NCI-H2029 (cell line): ENCODE results near the gene GNG12.
"Not testable (repeated sequence)": the region's sequence is repeated elsewhere in the genome, so short reads cannot be mapped to it uniquely, and the experiment has no call there.

Source experiments
- DNase-seq: peaks from one replicate; lab custom pipeline; 2025; lab: John Stamatoyannopoulos, UW

The GNG12 gene

DNA sequence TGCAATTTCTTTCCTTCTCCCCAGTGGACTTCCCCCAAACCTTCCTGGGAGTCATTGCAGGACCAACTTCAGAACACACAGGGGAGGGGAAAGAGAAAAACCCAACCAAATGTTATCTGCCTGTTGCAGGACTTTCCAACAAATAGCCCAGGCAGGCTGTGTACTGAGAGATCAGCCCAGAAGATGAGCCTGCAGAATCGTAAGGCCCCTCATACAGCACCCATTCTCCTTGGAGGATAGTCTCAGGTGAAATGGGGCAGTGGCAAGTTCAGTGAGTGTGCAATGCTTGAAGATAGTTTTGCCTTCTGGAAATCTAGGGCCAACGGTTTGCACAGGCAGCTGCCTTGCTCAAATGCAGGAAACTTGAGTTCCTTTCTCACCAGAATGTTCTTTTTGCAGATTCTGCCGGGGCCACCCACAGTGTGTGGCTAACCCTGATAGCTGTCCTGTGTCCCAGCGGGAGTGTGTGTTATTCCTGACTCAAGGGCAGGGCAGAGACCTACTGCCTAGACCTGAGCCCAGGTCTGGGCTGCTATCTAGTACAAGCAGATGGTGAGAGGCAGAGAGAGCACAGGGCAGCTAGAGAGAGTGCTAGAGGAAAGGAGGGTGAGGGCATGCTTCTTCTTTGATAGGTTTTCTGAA is 99.5 kb downstream of the GNG12 start:
- no peak for DNase-seq

DNA sequence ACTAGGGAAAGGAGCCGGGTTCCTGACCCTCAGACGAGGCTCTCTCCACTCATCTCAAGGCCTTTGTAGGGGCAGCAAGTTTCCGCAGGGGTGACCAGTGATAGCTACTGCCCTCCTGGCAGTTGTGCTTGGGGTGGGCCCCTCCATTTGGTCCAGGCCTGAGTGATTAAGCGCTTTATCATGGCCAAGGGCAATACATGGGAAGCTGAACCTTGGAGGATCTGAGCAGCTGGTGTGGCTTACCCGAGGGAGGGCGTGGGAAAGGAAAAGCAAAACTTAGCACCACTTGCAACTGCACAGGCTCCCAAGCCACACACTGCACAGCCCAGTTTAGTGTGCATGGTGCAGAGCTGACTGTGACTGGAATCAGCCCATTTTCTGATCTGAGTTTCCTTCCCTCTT is 100.5 kb downstream of the GNG12 start:
- DNase-seq = no peak

DNA sequence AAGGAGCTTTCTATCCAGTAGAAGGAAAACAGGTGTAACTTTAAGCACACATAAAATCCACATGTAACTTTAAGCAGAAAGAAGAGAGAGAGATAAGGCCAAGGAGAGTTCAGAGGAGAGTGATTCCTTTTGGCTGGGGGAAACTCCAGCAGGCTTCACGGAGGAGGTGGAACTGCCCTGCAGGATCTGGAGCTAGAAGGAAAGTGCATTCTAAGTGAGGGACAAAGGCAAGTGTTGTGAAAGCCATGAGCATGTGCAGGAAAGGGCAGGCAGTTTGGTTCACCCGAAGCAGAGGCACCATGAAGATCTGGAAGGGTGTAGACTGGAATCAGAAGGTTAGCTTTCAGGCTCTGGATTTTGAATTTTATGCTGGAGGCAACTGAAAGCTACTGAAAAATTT is 101.9 kb downstream of the GNG12 start:
- DNase-seq = no peak

DNA sequence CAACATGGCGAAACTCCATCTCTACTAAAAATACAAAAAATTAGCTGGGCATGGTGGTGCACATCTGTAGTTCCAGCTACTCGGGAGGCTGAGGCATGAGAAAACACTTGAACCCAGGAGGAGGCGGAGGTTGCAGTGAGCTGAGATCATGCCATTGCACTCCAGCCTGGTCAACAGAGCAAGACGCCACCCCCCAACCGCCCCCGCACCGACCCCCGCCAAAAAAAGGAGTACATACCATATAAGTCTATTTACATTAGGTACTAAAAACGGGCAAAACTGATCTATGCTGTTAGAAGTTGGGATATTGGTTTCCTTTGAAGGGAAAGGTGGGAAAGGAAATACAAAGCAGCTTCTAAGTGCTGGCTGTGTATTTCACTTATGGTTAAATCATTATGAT is 103.0 kb downstream of the GNG12 start:
- DNase-seq = not testable (repeated sequence)

DNA sequence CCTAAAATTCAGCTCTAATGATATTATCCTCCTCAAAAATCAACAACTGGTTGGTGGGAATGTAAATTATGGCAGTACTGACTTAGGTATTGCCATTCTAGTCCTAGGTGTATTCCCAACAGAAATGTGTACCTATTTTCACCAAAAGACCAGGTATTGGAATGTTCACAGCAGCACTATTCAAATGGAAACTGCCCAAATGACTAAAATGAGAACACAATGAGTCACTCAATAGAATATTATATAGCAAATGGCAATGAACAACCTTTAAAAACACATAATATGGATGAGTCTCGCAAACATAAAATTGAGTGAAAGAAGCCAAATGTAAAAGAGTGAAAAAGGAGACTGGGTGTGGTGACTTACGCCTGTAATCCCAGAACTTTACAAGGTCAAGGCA is 103.4 kb downstream of the GNG12 start:
- DNase-seq = no peak

DNA sequence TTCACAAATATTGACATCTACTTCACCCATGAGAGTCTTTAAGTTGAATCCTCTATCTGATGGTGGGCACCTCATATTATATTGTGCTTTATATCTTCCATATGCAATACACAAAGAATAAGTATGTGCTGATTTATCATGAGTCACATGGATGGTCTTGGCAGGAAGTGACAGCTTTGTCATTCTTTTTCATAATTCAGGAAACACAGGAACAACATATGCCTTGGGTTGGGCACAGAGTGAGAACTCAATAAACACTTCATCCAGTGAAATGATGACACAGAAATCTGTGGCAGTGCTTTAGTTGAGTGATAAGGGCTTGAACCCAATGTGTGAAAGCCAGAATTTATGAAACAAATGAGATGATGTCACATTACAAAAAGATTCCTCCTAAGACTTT is 107.0 kb downstream of the GNG12 start:
- peak; percentile 39 for DNase-seq

DNA sequence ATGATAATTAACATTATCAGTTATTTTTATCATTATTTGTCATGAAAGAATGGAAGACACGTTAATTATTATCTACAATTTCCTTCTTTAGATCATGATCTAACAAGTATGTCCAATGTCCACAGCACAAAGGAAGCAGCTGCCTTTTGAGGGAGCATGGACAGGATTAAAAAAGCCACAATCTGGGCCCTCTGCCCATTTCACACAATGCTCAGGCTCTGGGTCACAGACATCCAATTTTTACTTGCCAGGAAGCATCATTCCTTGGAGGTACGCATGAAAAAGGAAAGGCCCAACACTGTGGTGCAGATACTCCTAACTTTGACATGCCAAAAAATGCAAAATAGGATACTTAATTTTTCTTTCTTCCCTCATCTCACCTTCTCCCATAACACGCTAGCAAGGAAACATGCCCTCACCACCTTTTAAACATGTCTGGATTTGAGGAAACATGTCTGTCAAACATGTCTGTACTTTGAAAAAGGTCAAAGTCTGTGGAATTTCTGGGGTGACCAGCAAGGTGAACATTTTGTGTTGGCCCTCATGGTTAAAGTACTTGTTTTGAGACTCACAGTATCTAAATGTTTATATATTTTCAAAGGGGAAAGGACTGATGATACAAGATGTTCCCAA is 108.2 kb downstream of the GNG12 start:
- peak; percentile 93 for DNase-seq

DNA sequence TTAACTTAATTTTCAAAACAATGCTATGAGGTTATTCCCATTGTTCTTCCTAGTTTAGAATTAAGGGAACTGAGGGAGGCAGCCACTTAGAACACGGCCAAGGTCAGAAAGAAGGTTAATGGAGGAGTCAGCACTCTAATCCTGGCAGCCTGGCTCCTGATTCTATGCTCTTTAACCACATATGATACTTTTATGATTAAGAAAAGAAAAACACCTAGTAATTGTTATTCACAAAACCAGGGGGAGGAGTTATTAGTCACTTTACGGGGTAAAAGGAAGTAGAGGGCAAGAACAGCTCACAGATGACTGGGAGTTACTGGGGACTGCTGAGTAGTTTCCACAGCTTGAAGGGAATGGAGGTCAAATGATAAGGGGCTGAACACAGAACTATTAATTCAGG is 109.6 kb downstream of the GNG12 start:
- no peak for DNase-seq

DNA sequence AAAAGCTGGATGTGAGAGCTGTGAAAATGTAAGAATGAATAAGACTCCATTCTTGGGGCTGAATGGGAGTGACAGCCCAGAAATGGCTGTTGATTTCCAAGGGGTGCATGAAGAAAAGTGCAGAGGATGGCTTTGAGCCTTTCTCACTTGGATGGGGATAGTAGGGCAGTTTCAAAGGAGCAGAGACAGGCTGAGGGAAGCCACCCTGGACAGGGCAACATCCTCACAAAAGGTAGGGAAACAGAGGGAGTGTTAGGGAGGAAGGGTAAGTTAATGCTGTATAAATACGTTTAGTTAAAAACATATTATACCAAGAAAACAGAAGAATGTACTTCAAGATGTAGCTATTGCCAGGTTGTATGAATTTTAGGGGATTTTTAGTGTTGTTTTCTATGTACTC is 110.1 kb downstream of the GNG12 start:
- no peak for DNase-seq

DNA sequence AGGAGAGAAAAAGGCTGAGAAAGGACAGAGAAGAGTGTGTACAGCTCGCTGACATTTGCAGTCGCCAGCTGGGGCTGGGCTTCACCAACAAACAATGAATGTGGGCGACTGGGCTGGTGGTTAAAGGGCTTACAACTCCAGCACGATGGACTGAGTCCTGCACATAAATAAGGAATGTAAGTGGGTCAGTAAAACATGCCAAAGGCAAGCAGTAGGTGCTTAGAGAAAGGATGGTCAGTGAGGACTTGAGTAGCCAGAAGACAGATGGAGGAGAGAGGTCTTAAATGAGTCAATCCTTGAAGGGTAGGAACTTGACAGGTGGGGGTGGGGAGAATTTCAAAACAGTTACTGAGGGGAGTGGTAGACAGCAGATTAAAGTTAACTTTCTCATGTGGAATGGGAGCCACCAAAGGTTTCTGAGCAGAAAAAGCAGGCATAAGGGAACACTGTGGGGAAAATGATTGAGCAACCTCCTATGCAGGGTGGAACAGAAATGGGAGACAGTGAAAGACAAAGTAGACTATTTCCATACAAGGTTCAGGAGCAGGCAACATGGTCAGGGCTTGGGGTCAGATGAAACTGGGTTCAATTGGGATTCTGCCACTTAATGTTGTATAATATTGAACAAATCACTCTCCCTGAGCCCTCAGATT is 110.8 kb downstream of the GNG12 start:
- DNase-seq = no peak

DNA sequence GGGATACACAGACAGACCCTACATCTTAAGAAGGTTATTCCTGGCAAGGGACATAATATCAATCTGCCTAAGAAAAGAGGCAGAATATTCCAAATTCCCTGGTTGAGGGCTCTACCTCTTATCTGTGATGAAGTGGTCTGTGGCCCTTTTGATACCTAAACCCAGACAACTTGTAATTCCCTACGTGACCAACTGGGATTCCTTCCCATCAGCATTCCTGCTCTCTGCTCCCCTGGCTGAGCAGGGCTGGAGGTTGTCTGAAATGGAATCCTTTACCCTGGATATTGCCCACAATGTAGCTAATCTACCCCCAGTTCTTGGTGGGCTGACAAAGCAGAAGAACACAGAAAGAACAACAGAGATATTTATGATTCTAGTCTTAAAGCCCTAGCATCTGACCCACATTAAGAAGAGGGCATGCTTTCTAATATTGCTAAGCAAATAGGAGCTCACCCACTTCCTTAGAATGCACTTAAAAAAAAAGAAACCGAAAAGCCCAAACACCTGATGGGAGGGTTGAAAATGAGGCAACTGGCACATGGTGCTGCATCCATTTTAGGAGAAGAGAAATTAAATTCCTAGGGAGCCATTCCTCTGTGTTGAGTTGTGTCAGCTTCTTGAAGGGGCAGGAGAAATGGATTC is 111.5 kb downstream of the GNG12 start:
- DNase-seq = no peak

DNA sequence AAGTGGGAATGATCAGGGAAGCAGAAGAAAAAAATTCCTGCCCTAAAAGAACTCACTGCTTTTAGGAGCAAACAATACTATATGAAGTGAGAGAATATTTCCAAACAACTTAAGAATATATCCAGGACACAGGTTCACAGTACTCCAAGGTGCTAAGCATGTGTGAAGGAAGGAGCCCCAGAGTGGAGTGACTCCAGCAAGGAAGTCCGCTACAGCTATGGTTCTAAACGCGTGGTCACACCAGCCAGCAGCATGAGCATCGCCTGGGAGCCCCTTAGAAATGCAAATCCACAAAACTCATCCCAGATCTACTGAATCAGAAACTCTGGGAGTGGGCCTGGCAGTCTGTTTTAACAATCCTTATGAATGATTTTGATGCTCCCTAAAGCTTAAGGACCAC is 112.2 kb downstream of the GNG12 start:
- no peak for DNase-seq

DNA sequence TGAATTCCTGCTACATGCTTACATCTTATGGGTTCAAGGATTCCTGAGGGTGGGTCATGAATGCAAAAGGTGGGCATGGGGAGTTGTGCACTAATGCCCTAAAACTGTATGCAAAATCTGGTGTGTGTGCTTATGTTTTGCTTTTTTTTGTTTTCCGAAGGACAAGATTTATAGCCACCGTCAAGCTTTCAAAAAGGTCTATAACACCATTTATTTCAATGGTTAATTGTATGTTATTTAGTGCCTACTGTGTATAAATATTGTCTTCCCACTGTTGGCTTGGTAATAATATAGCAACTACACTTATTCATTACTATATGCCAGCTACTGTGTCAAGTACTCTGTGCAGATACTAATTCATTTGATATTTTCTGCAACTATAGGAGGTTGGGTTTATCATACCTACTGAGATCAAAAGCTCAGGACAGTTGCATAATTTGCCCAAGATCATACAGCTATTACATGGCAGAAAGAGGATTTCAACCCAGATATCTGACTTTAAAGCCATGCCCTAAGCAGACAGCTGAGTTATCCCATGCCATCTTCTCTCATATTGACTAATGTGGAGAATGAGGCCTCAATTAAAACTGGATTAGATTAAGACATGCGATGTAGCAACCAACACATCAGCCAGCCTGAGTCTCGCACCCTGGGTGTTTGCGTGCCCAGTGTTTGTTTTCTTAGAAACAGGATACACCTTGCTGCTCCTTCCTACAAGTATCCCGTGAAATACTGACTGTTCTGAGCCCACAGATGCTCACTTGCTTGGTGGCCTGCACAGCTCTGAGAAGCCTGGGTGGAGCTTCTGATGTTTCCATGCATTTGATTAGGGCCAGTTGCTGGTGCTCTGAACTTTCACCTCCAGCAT is 113.7 kb downstream of the GNG12 start:
- DNase-seq = peak; percentile 32

DNA sequence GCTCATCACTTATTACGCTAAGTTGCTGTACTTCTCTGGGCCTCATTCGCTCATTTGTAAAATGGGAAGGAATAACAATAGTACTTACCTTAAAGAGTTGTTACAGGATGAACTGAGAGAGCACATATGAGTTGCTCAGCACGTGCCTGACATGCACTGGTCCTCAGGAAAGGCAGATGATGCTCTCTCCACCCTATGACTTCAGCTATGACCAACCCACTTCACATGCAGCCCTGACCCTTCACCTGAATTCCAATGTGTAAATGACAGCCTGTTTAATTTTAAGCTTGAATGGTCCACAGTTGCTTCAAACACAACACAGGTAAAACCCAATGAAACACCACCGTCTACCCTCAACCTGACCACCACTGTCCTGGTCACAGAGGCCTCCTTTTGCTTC is 115.4 kb downstream of the GNG12 start:
- DNase-seq = peak; percentile 35

DNA sequence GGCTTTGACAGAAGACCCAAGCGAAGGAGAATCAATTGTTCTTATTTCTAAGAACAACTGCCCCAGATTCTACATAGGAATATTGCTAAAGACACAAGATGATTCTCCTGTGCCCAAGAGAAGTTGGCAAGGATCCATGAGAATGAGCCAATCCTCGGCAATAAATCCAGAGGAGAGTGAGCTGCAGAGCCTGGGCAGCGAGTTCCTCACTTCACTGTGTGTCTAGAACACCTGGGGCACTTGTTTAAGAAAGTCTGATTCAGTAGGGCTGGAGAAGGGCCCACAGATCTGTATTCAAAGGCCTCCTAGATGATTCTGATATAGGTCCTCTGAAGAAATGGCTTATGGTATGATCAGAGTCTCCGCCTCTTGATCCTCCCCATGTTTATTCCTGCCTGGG is 116.5 kb downstream of the GNG12 start:
- DNase-seq = peak; percentile 59

DNA sequence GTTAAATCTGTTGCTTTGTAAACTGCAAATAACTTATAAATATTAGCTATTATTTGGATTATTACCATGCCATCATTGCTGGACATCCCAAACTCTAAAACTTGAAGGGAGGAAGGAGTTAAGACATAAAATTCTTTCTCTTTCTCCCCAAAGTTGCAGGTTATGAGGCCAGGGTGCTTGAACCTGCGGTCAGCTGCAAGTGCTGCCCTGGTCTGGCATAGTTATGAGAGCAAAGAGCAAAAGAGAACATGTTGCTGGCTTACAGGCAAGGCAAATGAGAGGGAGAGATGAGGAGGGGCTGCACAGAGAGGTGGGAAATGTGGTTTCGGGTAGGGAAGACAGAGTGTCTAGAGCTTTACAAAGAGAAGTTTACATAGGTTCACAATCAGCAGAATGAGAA is 117.4 kb downstream of the GNG12 start:
- no peak for DNase-seq

DNA sequence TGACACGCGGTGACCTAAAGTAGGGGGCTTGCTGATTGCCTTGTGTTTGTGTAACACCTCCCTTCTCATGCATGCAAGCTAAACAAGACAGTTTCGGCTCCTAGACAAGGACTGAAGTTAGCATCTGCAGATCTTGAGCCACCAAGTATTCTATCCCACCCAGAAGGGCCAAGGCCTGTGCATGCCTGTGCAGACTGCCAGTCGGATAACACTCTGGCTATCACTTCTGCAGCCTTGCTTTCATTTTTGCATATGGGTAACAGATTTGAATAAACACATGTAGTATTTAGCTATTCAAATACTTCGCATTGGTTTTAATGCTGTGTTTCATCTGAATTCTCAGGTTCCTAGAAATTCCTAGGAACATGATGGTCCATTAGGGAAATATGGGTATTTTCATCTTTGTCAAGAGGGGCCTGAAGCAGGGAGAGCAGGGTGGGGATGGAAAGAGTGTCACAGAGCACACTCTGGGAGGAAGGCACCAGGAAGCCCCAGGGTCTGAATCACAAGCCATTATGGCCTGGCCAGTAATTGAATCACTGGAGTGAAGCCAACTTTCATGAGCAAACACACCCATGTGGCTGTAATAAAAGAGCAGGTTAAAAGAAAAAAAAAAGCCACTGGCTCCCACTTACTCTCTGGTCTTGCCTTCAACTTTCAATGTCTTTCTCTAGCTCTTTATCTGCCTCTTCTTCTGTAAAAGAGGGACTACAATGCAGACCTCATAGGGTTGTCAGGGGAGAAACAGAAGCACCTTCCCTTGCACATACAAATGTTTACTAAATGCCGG is 120.0 kb downstream of the GNG12 start:
- DNase-seq = peak; percentile 86

DNA sequence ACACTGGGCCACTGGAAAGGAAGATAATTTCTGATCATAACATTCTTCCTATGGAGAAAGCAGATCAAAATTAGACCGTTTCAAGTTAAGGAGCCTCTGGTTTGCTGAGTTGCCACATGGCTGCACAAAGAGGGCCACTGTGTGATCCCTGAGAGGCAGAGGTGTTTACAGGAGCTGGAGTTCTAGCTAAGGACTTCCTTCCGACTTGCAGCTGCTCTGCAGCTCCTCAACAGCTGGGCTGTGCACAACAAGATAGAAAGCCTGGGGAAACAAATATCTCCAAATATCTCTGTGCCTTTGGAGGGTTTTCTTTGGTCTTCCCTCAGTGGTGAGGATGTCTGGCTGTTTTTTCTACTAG is 121.4 kb downstream of the GNG12 start:
- DNase-seq = peak; percentile 39

DNA sequence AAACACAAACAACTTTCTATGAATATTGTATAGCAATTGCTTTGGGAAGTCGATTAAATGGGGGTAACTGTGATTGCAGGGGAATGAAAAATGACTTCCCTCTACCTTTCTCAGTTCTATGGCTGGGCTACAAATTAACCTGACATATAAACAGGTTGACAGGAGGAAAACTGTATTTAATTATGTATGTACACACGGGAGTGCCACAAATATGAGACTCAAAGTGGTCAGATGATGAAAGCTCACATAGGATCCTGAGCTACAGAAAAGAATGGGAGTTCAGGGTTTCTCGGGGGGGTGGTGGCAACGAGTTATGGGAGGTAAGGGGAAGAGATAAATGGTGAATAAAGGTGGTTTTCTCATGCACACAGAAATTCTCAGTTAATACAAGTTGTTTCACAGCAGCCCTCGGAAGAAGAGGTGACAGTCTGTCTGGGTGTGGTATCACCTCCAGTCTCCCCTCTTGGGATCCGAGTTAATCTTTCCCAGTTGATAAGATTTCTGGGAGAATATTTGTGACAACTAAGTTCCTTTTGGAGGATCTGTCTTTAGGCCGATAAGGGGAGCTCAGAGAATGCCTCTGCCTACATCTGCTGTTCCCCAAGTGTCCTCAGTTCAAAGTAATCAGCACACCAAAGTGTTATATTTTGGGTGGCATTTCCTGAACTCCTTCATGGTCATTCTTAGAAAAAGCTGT is 122.0 kb downstream of the GNG12 start:
- no peak for DNase-seq

DNA sequence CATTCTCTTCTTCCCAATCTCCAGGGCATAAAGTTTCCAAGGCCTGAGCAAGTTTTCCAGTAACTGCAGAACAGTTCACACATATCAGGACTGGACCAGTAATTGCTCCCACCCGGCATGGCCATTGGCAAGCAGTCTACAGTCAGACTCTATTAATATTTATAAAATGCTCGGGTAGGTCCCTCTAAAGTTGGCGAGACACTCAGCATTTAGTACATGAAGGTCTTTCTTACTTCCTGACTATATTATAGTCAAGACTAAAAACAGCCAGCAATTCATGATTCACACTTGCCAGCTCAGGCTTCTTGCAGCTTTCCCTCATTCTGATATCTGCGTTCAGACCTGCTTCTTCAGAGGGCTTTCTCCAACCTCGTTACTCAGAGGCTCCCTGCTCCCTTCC is 122.8 kb downstream of the GNG12 start:
- no peak for DNase-seq

DNA sequence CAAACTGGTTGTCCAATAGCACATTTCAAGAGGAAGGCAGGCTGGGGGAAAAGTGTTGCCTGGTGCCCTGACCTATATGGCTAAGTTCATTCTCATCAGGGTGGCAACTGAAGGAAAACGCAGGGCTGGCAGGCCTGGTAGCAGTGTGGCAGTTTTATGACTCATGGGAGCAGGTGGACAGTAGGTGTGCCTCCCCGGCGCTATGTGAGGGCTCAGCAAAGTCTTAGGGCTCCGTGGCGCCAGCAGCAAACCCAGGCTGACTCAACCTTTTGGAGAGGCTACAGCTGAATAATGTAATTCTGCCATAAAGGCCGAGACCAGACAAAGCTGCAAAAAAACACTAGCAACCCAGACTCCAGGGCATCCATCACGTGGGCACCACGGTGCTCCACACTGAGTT is 124.7 kb downstream of the GNG12 start:
- DNase-seq = no peak
